HCT116 (cell line): Measurements from ENCODE around the gene CINP. TPM values are rescaled to one million over a fixed set of nuclear protein-coding genes. Genes with fewer than 3 reads are reported as not detected.

Experiments used
- total RNA-seq: library from RNA; stranded (reverse); gene quantifications from one replicate; pipeline ENCODE4 v1.2.1, GENCODE V29; 2021; ENCODE audit not compliant: unreplicated experiment

The CINP gene
- total RNA-seq, 1 experiment from 2014 or later: 49.1 TPM

Other genes with a start within 250 kb of the CINP start
- 21.1 TPM for gene WDR20, start 223.0 kb downstream of the CINP start, total RNA-seq
- 9.4 TPM for gene MOK, start 57.7 kb downstream of the CINP start, total RNA-seq
- gene ZNF839, start 43.1 kb downstream of the CINP start, total RNA-seq: 17.7 TPM
- gene TECPR2, start 51 bp upstream of the CINP start, total RNA-seq: 12.2 TPM
- gene ANKRD9, start 146.9 kb upstream of the CINP start, total RNA-seq: 29.0 TPM
- 30.7 TPM for gene RCOR1, start 229.8 kb upstream of the CINP start, total RNA-seq